ENCODE results near the gene ECT2L. TPM values are rescaled to one million over a fixed set of nuclear protein-coding genes. Genes with fewer than 3 reads are reported as not detected.

Gene ECT2L
- total RNA-seq, 1 donor from 2014 or later, result not detected

GRCh38 chr6:138873191-138873590 lies 77.3 kb downstream of the ECT2L start:
- no peak for DNase-seq (ENCODE audit: low read depth, low spot score)
- no peaks in the 10 kb centered on the region for H3K27me3 Mint-ChIP-seq (ENCODE audit: low read depth)
- H3K36me3 Mint-ChIP-seq (ENCODE audit: low read depth), result no peaks in the 10 kb centered on the region
- H3K9me3 Mint-ChIP-seq, result no peaks in the 10 kb centered on the region
- peaks cover 3% of the 10 kb centered on the region for H3K4me1 Mint-ChIP-seq
- H3K4me3 Mint-ChIP-seq, result no peak overlapping the region
- no peak overlapping the region for H3K27ac Mint-ChIP-seq (ENCODE audit: unreplicated experiment)
- no peak for TF ChIP-seq CTCF (conservative IDR thresholded peaks at IDR 0.05)

GRCh38 chr6:138882369-138883017 lies 86.6 kb downstream of the ECT2L start:
- Mint-ChIP-seq H3K4me1 (no peaks in the 10 kb centered on the region), H3K4me3 (no peak overlapping the region), H3K27me3 (ENCODE audit: low read depth) (no peaks in the 10 kb centered on the region), H3K27ac (ENCODE audit: unreplicated experiment) (no peak overlapping the region), H3K36me3 (ENCODE audit: low read depth) (no peaks in the 10 kb centered on the region), H3K9me3 (peaks cover 6% of the 10 kb centered on the region)
- TF ChIP-seq CTCF (conservative IDR thresholded peaks at IDR 0.05), result no peak
- DNase-seq (ENCODE audit: low read depth, low spot score), result no peak

GRCh38 chr6:138885156-138885819 lies 89.4 kb downstream of the ECT2L start:
- Mint-ChIP-seq H3K27ac (ENCODE audit: unreplicated experiment) (no peak overlapping the region), H3K36me3 (ENCODE audit: low read depth) (no peaks in the 10 kb centered on the region)
- DNase-seq (ENCODE audit: low read depth, low spot score), result no peak

GRCh38 chr6:138891255-138891986 lies 95.5 kb downstream of the ECT2L start:
- Mint-ChIP-seq H3K27ac (ENCODE audit: unreplicated experiment) (no peak overlapping the region), H3K9me3 (peaks cover 2% of the 10 kb centered on the region), H3K36me3 (ENCODE audit: low read depth) (peaks cover 3% of the 10 kb centered on the region), H3K4me3 (no peak overlapping the region), H3K27me3 (ENCODE audit: low read depth) (no peaks in the 10 kb centered on the region), H3K4me1 (no peaks in the 10 kb centered on the region)
- no peak for TF ChIP-seq CTCF (conservative IDR thresholded peaks at IDR 0.05)
- DNase-seq (ENCODE audit: low read depth, low spot score), result no peak

More at GRCh38 chr6:138885156-138885819, 89.4 kb downstream of the ECT2L start:
- Mint-ChIP-seq H3K27me3 (ENCODE audit: low read depth) (no peaks in the 10 kb centered on the region), H3K4me3 (no peak overlapping the region), H3K4me1 (no peaks in the 10 kb centered on the region), H3K9me3 (peaks cover 2% of the 10 kb centered on the region)
- no peak for TF ChIP-seq CTCF (conservative IDR thresholded peaks at IDR 0.05)

- DNase-seq (ENCODE audit: low read depth, low spot score), result no peak
- Mint-ChIP-seq H3K36me3 (ENCODE audit: low read depth) (peaks cover 16% of the 10 kb centered on the region), H3K9me3 (no peaks in the 10 kb centered on the region), H3K4me3 (no peak overlapping the region), H3K27me3 (ENCODE audit: low read depth) (no peaks in the 10 kb centered on the region), H3K4me1 (no peaks in the 10 kb centered on the region), H3K27ac (ENCODE audit: unreplicated experiment) (no peak overlapping the region)
- TF ChIP-seq CTCF (conservative IDR thresholded peaks at IDR 0.05), result no peak
Measured at GRCh38 chr6:138896104-138896756, 100.3 kb downstream of the ECT2L start.
